Thyroid gland (tissue), 4 donors: ENCODE data around the gene GPR157.

Experiments
- CTCF ChIP-seq, 6 experiments: fragments of 200-600 bp in 3 of 6; fragments of 450-650 bp in 3 of 6; sonication (generic) in 3 of 6; IDR thresholded peaks; one replicate each; pipeline ENCODE4 v1.5.1; 2016 to 2019; ENCODE audit warnings: antibody characterized with exemption in 6 of 6, mild to moderate bottlenecking in 2 of 6, inconsistent platforms in 1 of 6, moderate library complexity in 1 of 6
- POLR2A ChIP-seq, 2 donors: fragments of 450-650 bp; IDR thresholded peaks; one replicate each; pipeline ENCODE4 v1.6.1; 2017; ENCODE audit warnings: antibody characterized with exemption in 2 of 2, mild to moderate bottlenecking in 2 of 2, moderate library complexity in 1 of 2

GRCh38 chr1:9078015-9078751 lies 50.7 kb downstream of the GPR157 start:
- no peak for TF ChIP-seq CTCF (IDR thresholded peaks at IDR 0.05)
- no peak for TF ChIP-seq POLR2A (IDR thresholded peaks at IDR 0.05)
